WERI-Rb-1 (cell line): ENCODE results near the gene FAM171A2.

ENCODE experiments used
- DNase-seq: peaks from one replicate; pipeline ENCODE4 v3.0.0-alpha.2; 2020
- H3K27ac ChIP-seq: fragments of 250-450 bp; sonication (Bioruptor Pico); 2 replicates; pipeline ENCODE4 v1.5.1; 2020; ENCODE audit warnings: mild to moderate bottlenecking, moderate library complexity
- H3K27me3 ChIP-seq: fragments of 250-450 bp; sonication (Bioruptor Pico); 2 replicates; pipeline ENCODE4 v1.5.1; 2021; ENCODE audit warnings: mild to moderate bottlenecking, low read depth, moderate library complexity; ENCODE audit not compliant: insufficient read depth, severe bottlenecking
- H3K36me3 ChIP-seq: fragments of 250-450 bp; sonication (Bioruptor Pico); 2 replicates; pipeline ENCODE4 v1.5.1; 2020; ENCODE audit warnings: mild to moderate bottlenecking, moderate library complexity
- H3K4me3 ChIP-seq: 2 replicates; pipeline ENCODE4 v1.5.1; 2011; ENCODE audit warnings: low read depth, mild to moderate bottlenecking, control low read depth, low read length
- H3K9me3 ChIP-seq: fragments of 250-450 bp; sonication (Bioruptor Pico); 2 replicates; pipeline ENCODE4 v1.5.1; 2021; ENCODE audit warnings: mild to moderate bottlenecking, moderate library complexity; ENCODE audit not compliant: severe bottlenecking
- TF ChIP-seq, protein P1 (sequence below): IDR thresholded peaks from 2 replicates; pipeline ENCODE4 v1.5.1; 2011; ENCODE audit warnings: low read depth, mild to moderate bottlenecking, control low read depth, inconsistent platforms, low read length

The FAM171A2 gene

DNA sequence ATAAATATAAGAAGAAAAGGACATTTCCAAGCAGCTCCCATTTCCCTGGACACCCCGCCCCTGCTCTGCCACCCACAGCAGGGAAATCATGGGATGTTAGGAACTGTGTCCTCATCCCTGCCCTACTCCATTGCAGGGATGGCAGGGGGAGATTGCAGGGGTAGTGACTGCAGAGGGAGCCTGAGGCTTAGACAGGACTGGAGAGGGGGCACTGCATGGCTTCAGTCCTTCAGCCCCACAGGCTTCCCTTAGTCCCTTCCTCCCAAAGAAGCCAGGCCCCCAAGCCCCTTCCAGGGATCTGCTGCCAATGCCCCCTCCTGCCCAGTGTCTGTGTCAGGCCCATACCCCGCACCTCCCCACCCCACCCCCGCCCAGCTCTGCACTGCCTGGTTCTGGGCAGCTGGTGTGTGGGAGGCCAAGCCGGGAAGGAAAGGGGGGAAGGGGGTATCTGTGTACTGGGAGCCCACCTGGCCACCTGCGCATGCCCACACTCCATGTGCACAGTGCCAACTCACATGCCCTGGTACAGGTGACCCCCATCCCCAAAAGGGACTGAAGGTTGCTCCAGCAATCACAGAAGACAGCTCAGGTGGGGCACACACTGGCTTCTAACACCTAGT is 52.0 kb downstream of the FAM171A2 start:
- TF ChIP-seq, protein P1, sequence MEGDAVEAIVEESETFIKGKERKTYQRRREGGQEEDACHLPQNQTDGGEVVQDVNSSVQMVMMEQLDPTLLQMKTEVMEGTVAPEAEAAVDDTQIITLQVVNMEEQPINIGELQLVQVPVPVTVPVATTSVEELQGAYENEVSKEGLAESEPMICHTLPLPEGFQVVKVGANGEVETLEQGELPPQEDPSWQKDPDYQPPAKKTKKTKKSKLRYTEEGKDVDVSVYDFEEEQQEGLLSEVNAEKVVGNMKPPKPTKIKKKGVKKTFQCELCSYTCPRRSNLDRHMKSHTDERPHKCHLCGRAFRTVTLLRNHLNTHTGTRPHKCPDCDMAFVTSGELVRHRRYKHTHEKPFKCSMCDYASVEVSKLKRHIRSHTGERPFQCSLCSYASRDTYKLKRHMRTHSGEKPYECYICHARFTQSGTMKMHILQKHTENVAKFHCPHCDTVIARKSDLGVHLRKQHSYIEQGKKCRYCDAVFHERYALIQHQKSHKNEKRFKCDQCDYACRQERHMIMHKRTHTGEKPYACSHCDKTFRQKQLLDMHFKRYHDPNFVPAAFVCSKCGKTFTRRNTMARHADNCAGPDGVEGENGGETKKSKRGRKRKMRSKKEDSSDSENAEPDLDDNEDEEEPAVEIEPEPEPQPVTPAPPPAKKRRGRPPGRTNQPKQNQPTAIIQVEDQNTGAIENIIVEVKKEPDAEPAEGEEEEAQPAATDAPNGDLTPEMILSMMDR = no peak
- Histone ChIP-seq H3K36me3 (peaks cover 33% of the 10 kb centered on the region), H3K9me3 (peaks cover 2% of the 10 kb centered on the region), H3K27me3 (no peaks in the 10 kb centered on the region), H3K27ac (peak overlapping the region; percentile 60), H3K4me3 (no peak overlapping the region)
- peak; percentile 25 for DNase-seq

DNA sequence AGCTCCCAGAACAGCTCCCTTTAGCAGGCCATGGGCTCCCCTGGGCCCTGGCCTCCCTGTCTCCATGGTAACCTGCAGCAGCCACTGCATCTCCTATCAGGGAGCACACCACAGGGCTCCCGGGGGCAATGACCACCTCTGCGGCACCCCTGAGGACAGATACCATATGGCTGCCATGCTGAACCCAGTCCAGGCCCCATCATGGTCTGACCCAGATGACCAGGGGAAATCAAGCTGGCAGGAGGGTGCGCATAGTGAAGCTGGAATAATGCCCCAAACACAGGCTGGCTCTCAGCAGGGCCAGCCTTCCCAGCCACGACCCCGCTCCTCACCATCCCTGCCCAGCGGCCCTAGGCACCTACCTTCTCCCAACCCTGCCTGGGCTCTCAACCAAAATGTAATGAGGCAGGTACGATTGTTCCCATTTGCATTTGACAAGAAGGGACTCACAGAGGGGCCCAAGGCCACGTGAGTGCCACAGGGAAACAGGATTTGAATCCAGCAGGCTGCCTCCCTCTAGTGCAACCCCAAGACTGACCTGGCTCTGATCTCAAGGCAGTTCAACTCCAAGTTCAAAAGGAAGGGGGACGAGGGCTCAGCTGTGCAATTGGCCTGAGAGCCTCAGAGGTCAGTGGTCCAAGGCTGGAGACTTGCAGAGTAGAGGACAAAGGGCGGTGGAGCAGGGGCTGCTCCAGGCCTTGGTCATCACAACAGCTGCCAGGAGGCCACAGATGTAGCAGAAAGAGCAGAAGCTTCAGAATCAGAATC is 52.9 kb downstream of the FAM171A2 start:
- TF ChIP-seq, protein P1 = no peak
- Histone ChIP-seq H3K9me3 (peaks cover under 1% of the 10 kb centered on the region), H3K27me3 (no peaks in the 10 kb centered on the region), H3K27ac (no peak overlapping the region), H3K4me3 (no peak overlapping the region), H3K36me3 (peaks cover 25% of the 10 kb centered on the region)
- no peak for DNase-seq

DNA sequence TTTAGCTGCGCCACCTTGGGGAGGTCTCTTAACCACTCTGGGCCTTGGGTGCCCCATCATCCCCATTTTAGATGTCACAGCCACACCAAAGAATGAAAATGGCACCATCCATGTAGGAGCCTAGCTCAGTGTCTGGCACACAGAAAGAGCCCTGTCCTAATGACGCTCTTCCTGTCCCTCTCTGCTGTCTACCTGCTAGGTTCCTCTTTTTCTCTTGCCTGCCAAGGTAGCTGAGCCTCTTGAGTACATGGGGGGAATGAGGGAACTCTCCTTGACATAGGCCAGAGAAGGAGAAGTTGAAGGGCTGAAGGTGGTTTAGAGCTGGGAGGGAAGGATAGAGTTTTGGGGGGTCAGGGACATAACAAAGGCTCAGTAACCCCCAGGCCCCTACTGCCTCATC is 53.5 kb downstream of the FAM171A2 start:
- H3K27me3 ChIP-seq = no peaks in the 10 kb centered on the region
- TF ChIP-seq, protein P1 = no peak
- H3K36me3 ChIP-seq = peaks cover 21% of the 10 kb centered on the region

DNA sequence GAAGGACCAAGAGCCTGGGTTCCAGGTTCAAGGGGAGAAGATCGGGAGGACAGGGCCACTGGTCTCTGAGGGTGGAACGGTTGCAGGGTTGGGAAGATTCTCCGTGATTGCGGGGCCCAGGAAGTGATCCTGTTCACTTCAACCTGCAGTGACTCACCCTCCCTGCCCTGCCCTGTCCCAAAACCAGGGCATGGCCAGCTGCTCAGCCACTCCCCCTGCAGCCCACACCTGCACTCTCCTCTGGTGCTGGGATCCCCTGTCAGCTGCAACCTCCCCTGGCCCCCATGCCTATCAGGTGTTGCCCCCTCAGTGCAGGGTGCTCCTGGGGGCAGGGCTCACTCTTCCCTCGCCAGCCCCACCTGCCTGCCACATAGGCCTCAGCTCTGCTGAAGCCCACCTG is 54.2 kb downstream of the FAM171A2 start:
- TF ChIP-seq, protein P1 = peak; percentile 20; the same call in 1 of the 2 replicates
- peaks cover 16% of the 10 kb centered on the region for H3K36me3 ChIP-seq
- peak overlapping the region; percentile 95; the same call in 1 of the 2 replicates for H3K27ac ChIP-seq
- peak overlapping the region; percentile 65 for H3K4me3 ChIP-seq
- peak; percentile 23 for DNase-seq
- no peaks in the 10 kb centered on the region for H3K9me3 ChIP-seq
- no peaks in the 10 kb centered on the region for H3K27me3 ChIP-seq

More for the DNA sequence above, 53.5 kb downstream of the FAM171A2 start:
- H3K4me3 ChIP-seq = no peak overlapping the region
- no peak overlapping the region for H3K27ac ChIP-seq
- no peaks in the 10 kb centered on the region for H3K9me3 ChIP-seq
- DNase-seq = no peak

DNA sequence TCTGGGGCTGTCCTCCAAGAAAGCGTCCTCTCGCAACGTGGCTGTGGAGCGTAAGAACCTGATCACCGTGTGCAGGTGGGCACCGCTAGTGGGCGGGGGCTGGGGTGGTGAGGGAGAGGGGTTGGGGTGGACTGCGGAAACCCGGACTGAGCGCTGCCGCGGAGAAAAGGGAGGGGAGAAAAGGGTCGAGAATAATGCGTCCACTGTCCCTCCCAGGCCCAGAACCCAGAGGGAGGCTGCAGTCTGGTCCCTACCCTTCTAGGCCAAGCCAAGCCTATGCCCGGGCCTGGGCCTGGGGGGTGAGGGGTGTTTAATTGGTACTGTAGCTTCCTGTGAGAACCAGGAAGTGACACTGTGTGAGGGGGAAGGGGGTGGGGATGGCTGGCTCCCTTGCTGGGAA is 54.8 kb downstream of the FAM171A2 start:
- TF ChIP-seq, protein P1 = no peak
- Histone ChIP-seq H3K27ac (peak overlapping the region; percentile 95), H3K4me3 (peak overlapping the region; percentile 65), H3K27me3 (no peaks in the 10 kb centered on the region), H3K36me3 (peaks cover 16% of the 10 kb centered on the region), H3K9me3 (no peaks in the 10 kb centered on the region)
- DNase-seq = peak; percentile 60
